ENCODE data around the gene FCRL5. TPM values are rescaled to one million over a fixed set of nuclear protein-coding genes. Genes with fewer than 3 reads are reported as not detected.

FCRL5 gene
- total RNA-seq, 1 donor from 2014 or later: not detected

DNA sequence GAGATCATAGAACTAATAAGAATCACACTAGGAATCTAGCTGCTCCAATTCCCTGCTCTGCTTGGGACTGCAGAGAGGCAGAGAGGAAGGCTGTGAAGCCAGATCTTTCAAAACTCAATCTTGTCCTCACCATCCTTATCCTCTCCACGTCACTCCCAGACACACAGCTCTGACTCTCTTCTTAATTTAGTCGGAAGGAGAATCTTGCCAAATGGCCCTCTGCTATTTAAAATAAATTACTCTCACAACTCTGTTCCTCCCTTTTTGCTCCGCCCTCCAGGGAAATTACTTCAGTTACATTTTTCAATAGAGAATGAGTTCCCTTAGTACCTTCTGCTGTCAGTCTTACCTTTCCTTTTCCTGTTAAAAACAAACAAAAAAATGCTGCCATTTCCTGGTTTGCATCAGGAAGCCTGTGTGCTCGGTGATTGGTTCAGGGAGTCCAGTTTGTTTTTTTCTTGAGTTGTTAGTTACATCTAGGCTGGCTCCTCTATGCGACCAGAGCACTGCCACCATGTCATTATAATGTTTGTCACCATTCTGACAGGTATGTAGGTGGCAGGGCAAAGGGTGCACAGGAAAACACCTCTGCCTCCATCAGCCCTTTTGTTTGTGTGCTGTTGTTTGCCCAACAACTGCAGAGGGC is 80.1 kb downstream of the FCRL5 start:
- Mint-ChIP-seq H3K9me3 (peaks cover 21% of the 10 kb centered on the region), H3K27ac (no peak overlapping the region), H3K4me1 (peaks cover 14% of the 10 kb centered on the region), H3K36me3 (peaks cover 4% of the 10 kb centered on the region), H3K27me3 (ENCODE audit: low read depth) (no peaks in the 10 kb centered on the region), H3K4me3 (no peak overlapping the region)
- DNase-seq (ENCODE audit: low spot score in 2 of 2, unreplicated experiment in 2 of 2): no peak
- no peak for TF ChIP-seq CTCF (IDR thresholded peaks at IDR 0.05; ENCODE audit: unreplicated experiment)

- DNase-seq (ENCODE audit: low spot score in 2 of 2, unreplicated experiment in 2 of 2): no peak
- no peak for TF ChIP-seq CTCF (IDR thresholded peaks at IDR 0.05; ENCODE audit: unreplicated experiment)
- peaks cover 15% of the 10 kb centered on the region for H3K9me3 Mint-ChIP-seq
- no peaks in the 10 kb centered on the region for H3K27me3 Mint-ChIP-seq (ENCODE audit: low read depth)
- no peaks in the 10 kb centered on the region for H3K36me3 Mint-ChIP-seq
- no peak overlapping the region for H3K4me3 Mint-ChIP-seq
- peaks cover 14% of the 10 kb centered on the region for H3K4me1 Mint-ChIP-seq
- no peak overlapping the region for H3K27ac Mint-ChIP-seq
These were observed 80.8 kb downstream of the FCRL5 start for GRCh38 chr1:157471531-157471930.

- H3K9me3 Mint-ChIP-seq: peaks cover 3% of the 10 kb centered on the region
- H3K4me1 Mint-ChIP-seq: peaks cover 14% of the 10 kb centered on the region
- no peaks in the 10 kb centered on the region for H3K36me3 Mint-ChIP-seq
- DNase-seq (ENCODE audit: low spot score in 2 of 2, unreplicated experiment in 2 of 2): no peak
- no peak overlapping the region for H3K27ac Mint-ChIP-seq
- H3K4me3 Mint-ChIP-seq: no peak overlapping the region
- H3K27me3 Mint-ChIP-seq (ENCODE audit: low read depth): no peaks in the 10 kb centered on the region
- no peak for TF ChIP-seq CTCF (IDR thresholded peaks at IDR 0.05; ENCODE audit: unreplicated experiment)
These were observed 82.3 kb downstream of the FCRL5 start for GRCh38 chr1:157469752-157470675.

GRCh38 chr1:157469300-157469699 is 83.0 kb downstream of the FCRL5 start:
- H3K27me3 Mint-ChIP-seq (ENCODE audit: low read depth): no peaks in the 10 kb centered on the region
- no peak overlapping the region for H3K27ac Mint-ChIP-seq
- no peaks in the 10 kb centered on the region for H3K9me3 Mint-ChIP-seq
- H3K36me3 Mint-ChIP-seq: no peaks in the 10 kb centered on the region
- DNase-seq (ENCODE audit: low spot score in 2 of 2, unreplicated experiment in 2 of 2): no peak
- no peak for TF ChIP-seq CTCF (IDR thresholded peaks at IDR 0.05; ENCODE audit: unreplicated experiment)
- no peak overlapping the region for H3K4me3 Mint-ChIP-seq
- H3K4me1 Mint-ChIP-seq: peaks cover 14% of the 10 kb centered on the region

- no peak overlapping the region for H3K4me3 Mint-ChIP-seq
- no peaks in the 10 kb centered on the region for H3K36me3 Mint-ChIP-seq
- H3K27ac Mint-ChIP-seq: no peak overlapping the region
- TF ChIP-seq CTCF (IDR thresholded peaks at IDR 0.05; ENCODE audit: unreplicated experiment): no peak
- peaks cover 7% of the 10 kb centered on the region for H3K4me1 Mint-ChIP-seq
- no peak for DNase-seq (ENCODE audit: low spot score in 2 of 2, unreplicated experiment in 2 of 2)
- H3K9me3 Mint-ChIP-seq: no peaks in the 10 kb centered on the region
- H3K27me3 Mint-ChIP-seq (ENCODE audit: low read depth): no peaks in the 10 kb centered on the region
These were observed 86.3 kb downstream of the FCRL5 start for GRCh38 chr1:157466011-157466410.

Other genes with a start within 250 kb of the FCRL5 start
- gene FCRL4, start 45.6 kb upstream of the FCRL5 start, total RNA-seq: 0.18 TPM in 1 of 3 replicates, not detected in the others
- not detected in 3 replicates for gene FCRL3, start 148.3 kb upstream of the FCRL5 start, total RNA-seq
- gene FCRL2, start 224.6 kb upstream of the FCRL5 start, total RNA-seq: not detected in 3 replicates